ENCODE measurements around the gene PLEKHA5. TPM values are rescaled to one million over a fixed set of nuclear protein-coding genes. Genes with fewer than 3 reads are reported as not detected.
"Not testable (repeated sequence)": the region's sequence is repeated elsewhere in the genome, so short reads cannot be mapped to it uniquely, and the experiment has no call there.

Gene PLEKHA5
- total RNA-seq, 2 donors from 2014 or later, result 8.9 to 10.3 TPM

DNA sequence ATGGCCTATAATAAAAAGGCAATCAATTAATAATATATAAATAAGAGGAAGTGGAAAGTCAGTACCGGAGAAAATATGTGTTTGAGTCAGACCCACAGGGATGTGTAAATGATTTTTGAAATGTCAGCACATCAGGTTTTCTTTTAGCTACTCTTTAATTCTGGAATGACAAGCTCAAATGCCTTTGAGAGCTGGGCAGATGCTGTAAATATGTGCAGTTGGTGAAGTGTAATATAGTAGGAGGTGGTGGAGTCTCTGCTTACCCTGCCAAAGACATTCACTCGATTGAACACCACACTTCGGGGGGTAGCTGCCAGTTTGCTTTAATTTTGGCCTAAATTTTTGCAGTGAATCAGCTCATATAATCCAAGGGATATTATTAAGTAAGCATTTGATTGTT, 93.0 kb downstream of the PLEKHA5 start:
- no peak overlapping the region for H3K27ac Mint-ChIP-seq
- no peaks in the 10 kb centered on the region for H3K36me3 Mint-ChIP-seq (ENCODE audit: low read depth)
- no peaks in the 10 kb centered on the region for H3K9me3 ChIP-seq (ENCODE audit: control insufficient read depth, low read length, poor library complexity, severe bottlenecking)
- no peak overlapping the region for H3K4me3 Mint-ChIP-seq
- H3K4me1 Mint-ChIP-seq, result peaks cover 3% of the 10 kb centered on the region
- ATAC-seq, result no peak
- no peaks in the 10 kb centered on the region for H3K27me3 Mint-ChIP-seq
- DNase-seq, result no peak

DNA sequence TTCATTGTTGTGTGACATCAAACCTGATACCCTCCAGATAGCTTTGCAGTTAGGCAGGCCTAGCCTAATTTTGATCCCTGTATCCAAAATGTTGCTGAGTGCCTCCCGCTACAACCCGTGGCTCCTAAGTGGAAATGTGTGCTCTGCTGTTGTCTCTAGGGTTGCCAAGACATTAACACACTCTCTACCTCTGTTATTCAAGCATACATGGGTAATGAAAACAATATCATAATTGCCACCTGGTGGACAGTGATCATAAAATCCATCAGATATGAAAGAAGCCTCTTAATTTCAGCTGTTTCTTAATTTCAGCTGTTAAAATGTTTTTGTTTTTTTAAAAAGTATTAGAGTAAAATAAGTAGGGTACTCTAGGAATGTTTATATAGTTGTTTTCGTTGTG, 93.5 kb downstream of the PLEKHA5 start:
- no peaks in the 10 kb centered on the region for H3K27me3 Mint-ChIP-seq
- DNase-seq (no peak), ATAC-seq (no peak)
- no peaks in the 10 kb centered on the region for H3K36me3 Mint-ChIP-seq (ENCODE audit: low read depth)
- no peaks in the 10 kb centered on the region for H3K9me3 ChIP-seq (ENCODE audit: control insufficient read depth, low read length, poor library complexity, severe bottlenecking)
- H3K4me1 Mint-ChIP-seq, result peaks cover 4% of the 10 kb centered on the region
- H3K27ac Mint-ChIP-seq, result no peak overlapping the region
- no peak overlapping the region for H3K4me3 Mint-ChIP-seq

DNA sequence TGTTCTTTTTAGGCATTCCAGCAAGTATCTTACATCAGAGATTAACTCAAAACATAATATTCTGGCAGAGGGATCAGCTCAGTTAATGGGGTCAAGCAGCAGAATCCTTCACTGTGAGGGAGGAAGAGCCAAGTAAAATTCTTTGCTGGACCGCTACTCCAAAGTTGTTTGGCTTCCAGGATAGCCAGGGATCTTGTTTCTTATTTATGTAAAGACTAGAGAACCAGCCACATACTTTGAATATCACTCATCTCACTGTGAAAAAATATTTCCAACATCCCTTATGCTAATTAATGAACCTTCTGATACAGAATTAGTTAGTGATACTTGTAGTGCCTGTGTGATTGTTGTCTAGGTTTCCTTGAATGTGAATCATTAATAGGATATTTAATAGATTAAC, 94.2 kb downstream of the PLEKHA5 start:
- Mint-ChIP-seq H3K36me3 (ENCODE audit: low read depth) (no peaks in the 10 kb centered on the region), H3K4me1 (peaks cover 7% of the 10 kb centered on the region), H3K4me3 (no peak overlapping the region), H3K27me3 (no peaks in the 10 kb centered on the region), H3K27ac (no peak overlapping the region)
- no peaks in the 10 kb centered on the region for H3K9me3 ChIP-seq (ENCODE audit: control insufficient read depth, low read length, poor library complexity, severe bottlenecking)
- no peak for ATAC-seq
- no peak for DNase-seq

DNA sequence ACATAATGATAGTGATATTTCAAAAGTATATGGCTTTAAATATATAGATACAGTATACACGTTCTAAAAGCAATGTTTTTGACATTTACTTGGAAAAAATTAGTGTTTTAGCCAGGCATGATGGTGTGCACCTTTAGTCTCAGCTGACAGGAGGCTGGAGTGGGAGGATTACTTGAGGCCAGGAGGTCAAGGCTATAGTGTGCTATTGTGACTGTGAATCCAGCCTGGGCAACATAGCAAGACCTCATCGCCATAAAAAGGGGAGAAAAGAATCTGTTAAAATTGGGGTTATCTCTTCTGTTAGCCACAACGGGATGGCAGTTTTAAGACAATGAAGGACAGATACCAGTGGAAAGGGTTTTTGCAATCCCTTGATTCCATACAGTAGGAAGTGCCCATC, 95.2 kb downstream of the PLEKHA5 start:
- H3K4me1 Mint-ChIP-seq, result peaks cover 7% of the 10 kb centered on the region
- no peak overlapping the region for H3K27ac Mint-ChIP-seq
- DNase-seq (no peak), ATAC-seq (no peak)
- no peak overlapping the region for H3K4me3 Mint-ChIP-seq
- no peaks in the 10 kb centered on the region for H3K9me3 ChIP-seq (ENCODE audit: control insufficient read depth, low read length, poor library complexity, severe bottlenecking)
- H3K27me3 Mint-ChIP-seq, result no peaks in the 10 kb centered on the region
- H3K36me3 Mint-ChIP-seq (ENCODE audit: low read depth), result no peaks in the 10 kb centered on the region

DNA sequence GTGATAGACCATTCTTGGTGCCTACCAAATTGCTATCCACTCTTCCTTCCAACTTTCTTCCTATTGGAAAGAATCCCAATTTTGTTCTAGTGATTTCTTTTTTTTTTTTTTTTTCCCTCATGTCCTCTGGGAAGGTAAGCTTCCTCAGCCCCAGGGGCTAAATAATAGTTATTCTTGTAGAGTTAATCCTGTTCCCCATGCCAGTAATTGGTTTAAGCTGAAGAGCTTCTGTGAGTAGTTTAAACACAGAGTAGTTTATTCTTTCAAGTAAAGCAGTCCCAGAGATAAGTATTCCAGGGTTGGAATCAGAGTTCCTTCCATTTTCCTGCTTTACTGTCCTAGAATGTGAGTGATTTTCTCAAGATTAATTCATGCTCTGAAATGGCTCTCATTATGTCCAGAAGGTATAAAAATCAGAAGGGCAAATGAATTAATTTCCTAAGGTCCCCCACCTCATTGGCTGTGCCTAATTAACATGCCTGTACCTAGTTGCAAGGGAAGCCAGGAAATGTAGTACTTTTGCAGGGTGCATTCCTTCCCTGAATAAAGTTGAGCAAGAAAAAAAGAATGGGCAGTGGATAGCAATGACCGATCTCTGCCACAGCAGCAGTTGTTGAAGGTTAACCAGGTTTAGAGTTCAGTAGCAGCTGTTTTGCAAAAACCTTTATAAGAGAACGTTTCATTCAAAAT, 97.8 kb downstream of the PLEKHA5 start:
- Mint-ChIP-seq H3K4me3 (no peak overlapping the region), H3K27me3 (no peaks in the 10 kb centered on the region), H3K4me1 (peaks cover 7% of the 10 kb centered on the region), H3K27ac (no peak overlapping the region), H3K36me3 (ENCODE audit: low read depth) (no peaks in the 10 kb centered on the region)
- no peaks in the 10 kb centered on the region for H3K9me3 ChIP-seq (ENCODE audit: control insufficient read depth, low read length, poor library complexity, severe bottlenecking)
- no peak for DNase-seq
- no peak for ATAC-seq

- no peak for ATAC-seq
- Mint-ChIP-seq H3K27ac (no peak overlapping the region), H3K4me1 (peaks cover 7% of the 10 kb centered on the region), H3K4me3 (no peak overlapping the region), H3K27me3 (no peaks in the 10 kb centered on the region), H3K36me3 (ENCODE audit: low read depth) (no peaks in the 10 kb centered on the region)
- H3K9me3 ChIP-seq (ENCODE audit: control insufficient read depth, low read length, poor library complexity, severe bottlenecking), result no peaks in the 10 kb centered on the region
- DNase-seq, result no peak
These were observed 98.3 kb downstream of the PLEKHA5 start for GRCh38 chr12:19227880-19228210.

GRCh38 chr12:19229021-19229420, 99.5 kb downstream of the PLEKHA5 start:
- not testable (repeated sequence) for H3K9me3 ChIP-seq (ENCODE audit: control insufficient read depth, low read length, poor library complexity, severe bottlenecking); H3K27ac Mint-ChIP-seq; H3K4me1 Mint-ChIP-seq; DNase-seq; H3K4me3 Mint-ChIP-seq; ATAC-seq; H3K36me3 Mint-ChIP-seq (ENCODE audit: low read depth); H3K27me3 Mint-ChIP-seq

GRCh38 chr12:19230299-19230866, 100.8 kb downstream of the PLEKHA5 start:
- H3K36me3 Mint-ChIP-seq (ENCODE audit: low read depth), result peaks cover 3% of the 10 kb centered on the region
- H3K4me3 Mint-ChIP-seq, result no peak overlapping the region
- H3K9me3 ChIP-seq (ENCODE audit: control insufficient read depth, low read length, poor library complexity, severe bottlenecking), result no peaks in the 10 kb centered on the region
- DNase-seq, result no peak
- no peak overlapping the region for H3K27ac Mint-ChIP-seq
- peaks cover 11% of the 10 kb centered on the region for H3K4me1 Mint-ChIP-seq
- H3K27me3 Mint-ChIP-seq, result no peaks in the 10 kb centered on the region
- no peak for ATAC-seq

GRCh38 chr12:19230896-19231295, 101.4 kb downstream of the PLEKHA5 start:
- ATAC-seq (no peak), DNase-seq (no peak)
- no peaks in the 10 kb centered on the region for H3K9me3 ChIP-seq (ENCODE audit: control insufficient read depth, low read length, poor library complexity, severe bottlenecking)
- Mint-ChIP-seq H3K27me3 (no peaks in the 10 kb centered on the region), H3K27ac (no peak overlapping the region), H3K4me1 (peaks cover 14% of the 10 kb centered on the region), H3K36me3 (ENCODE audit: low read depth) (peaks cover 3% of the 10 kb centered on the region), H3K4me3 (no peak overlapping the region)

GRCh38 chr12:19234171-19234704, 104.7 kb downstream of the PLEKHA5 start:
- H3K27ac Mint-ChIP-seq, result no peak overlapping the region
- no peaks in the 10 kb centered on the region for H3K9me3 ChIP-seq (ENCODE audit: control insufficient read depth, low read length, poor library complexity, severe bottlenecking)
- no peaks in the 10 kb centered on the region for H3K27me3 Mint-ChIP-seq
- H3K4me3 Mint-ChIP-seq, result no peak overlapping the region
- peaks cover 11% of the 10 kb centered on the region for H3K4me1 Mint-ChIP-seq
- ATAC-seq, result no peak
- H3K36me3 Mint-ChIP-seq (ENCODE audit: low read depth), result peaks cover 3% of the 10 kb centered on the region
- no peak for DNase-seq

- Mint-ChIP-seq H3K27ac (no peak overlapping the region), H3K4me3 (no peak overlapping the region), H3K36me3 (ENCODE audit: low read depth) (peaks cover 3% of the 10 kb centered on the region)
These were observed 105.7 kb downstream of the PLEKHA5 start for GRCh38 chr12:19234981-19235871.

GRCh38 chr12:19236656-19237055, 107.1 kb downstream of the PLEKHA5 start:
- H3K4me3 Mint-ChIP-seq, result no peak overlapping the region
- peaks cover 3% of the 10 kb centered on the region for H3K36me3 Mint-ChIP-seq (ENCODE audit: low read depth)
- peaks cover 11% of the 10 kb centered on the region for H3K4me1 Mint-ChIP-seq
- ATAC-seq, result no peak
- DNase-seq, result no peak
- H3K27ac Mint-ChIP-seq, result no peak overlapping the region
- H3K9me3 ChIP-seq (ENCODE audit: control insufficient read depth, low read length, poor library complexity, severe bottlenecking), result no peaks in the 10 kb centered on the region
- no peaks in the 10 kb centered on the region for H3K27me3 Mint-ChIP-seq

More at GRCh38 chr12:19234981-19235871, 105.7 kb downstream of the PLEKHA5 start:
- no peak for ATAC-seq
- H3K4me1 Mint-ChIP-seq, result peaks cover 11% of the 10 kb centered on the region
- DNase-seq, result no peak
- H3K27me3 Mint-ChIP-seq, result no peaks in the 10 kb centered on the region
- no peaks in the 10 kb centered on the region for H3K9me3 ChIP-seq (ENCODE audit: control insufficient read depth, low read length, poor library complexity, severe bottlenecking)

GRCh38 chr12:19238540-19238939, 109.0 kb downstream of the PLEKHA5 start:
- DNase-seq, result no peak
- Mint-ChIP-seq H3K27ac (no peak overlapping the region), H3K36me3 (ENCODE audit: low read depth) (peaks cover under 1% of the 10 kb centered on the region), H3K4me1 (peaks cover 10% of the 10 kb centered on the region), H3K4me3 (no peak overlapping the region), H3K27me3 (no peaks in the 10 kb centered on the region)
- ATAC-seq, result no peak
- no peaks in the 10 kb centered on the region for H3K9me3 ChIP-seq (ENCODE audit: control insufficient read depth, low read length, poor library complexity, severe bottlenecking)
